Panc1 (cell line): ENCODE data around the gene RBM7.

ENCODE experiments used
- CTCF ChIP-seq: fragments of 450-650 bp; IDR thresholded peaks from 2 replicates; pipeline ENCODE4 v1.5.1; 2017; ENCODE audit warnings: mild to moderate bottlenecking
- TF ChIP-seq, protein P1 (sequence below), 2 experiments: IDR thresholded peaks; 2 replicates each; pipeline ENCODE4 v1.6.1; 2011 to 2012; ENCODE audit warnings: low read depth in 2 of 2, control low read depth in 1 of 2, low read length in 1 of 2, mild to moderate bottlenecking in 1 of 2, moderate library complexity in 1 of 2; ENCODE audit not compliant: insufficient read depth in 1 of 2

GRCh38 chr11:114397349-114397982 is 3.0 kb upstream of the RBM7 start:
- TF ChIP-seq, protein P1, sequence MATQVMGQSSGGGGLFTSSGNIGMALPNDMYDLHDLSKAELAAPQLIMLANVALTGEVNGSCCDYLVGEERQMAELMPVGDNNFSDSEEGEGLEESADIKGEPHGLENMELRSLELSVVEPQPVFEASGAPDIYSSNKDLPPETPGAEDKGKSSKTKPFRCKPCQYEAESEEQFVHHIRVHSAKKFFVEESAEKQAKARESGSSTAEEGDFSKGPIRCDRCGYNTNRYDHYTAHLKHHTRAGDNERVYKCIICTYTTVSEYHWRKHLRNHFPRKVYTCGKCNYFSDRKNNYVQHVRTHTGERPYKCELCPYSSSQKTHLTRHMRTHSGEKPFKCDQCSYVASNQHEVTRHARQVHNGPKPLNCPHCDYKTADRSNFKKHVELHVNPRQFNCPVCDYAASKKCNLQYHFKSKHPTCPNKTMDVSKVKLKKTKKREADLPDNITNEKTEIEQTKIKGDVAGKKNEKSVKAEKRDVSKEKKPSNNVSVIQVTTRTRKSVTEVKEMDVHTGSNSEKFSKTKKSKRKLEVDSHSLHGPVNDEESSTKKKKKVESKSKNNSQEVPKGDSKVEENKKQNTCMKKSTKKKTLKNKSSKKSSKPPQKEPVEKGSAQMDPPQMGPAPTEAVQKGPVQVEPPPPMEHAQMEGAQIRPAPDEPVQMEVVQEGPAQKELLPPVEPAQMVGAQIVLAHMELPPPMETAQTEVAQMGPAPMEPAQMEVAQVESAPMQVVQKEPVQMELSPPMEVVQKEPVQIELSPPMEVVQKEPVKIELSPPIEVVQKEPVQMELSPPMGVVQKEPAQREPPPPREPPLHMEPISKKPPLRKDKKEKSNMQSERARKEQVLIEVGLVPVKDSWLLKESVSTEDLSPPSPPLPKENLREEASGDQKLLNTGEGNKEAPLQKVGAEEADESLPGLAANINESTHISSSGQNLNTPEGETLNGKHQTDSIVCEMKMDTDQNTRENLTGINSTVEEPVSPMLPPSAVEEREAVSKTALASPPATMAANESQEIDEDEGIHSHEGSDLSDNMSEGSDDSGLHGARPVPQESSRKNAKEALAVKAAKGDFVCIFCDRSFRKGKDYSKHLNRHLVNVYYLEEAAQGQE (IDR thresholded peaks at IDR 0.05; ENCODE audit: insufficient read depth in 1 of 2, low read depth in 2 of 2, low read length in 1 of 2): no peak
- no peak for TF ChIP-seq CTCF
